GM19099 (cell line): ENCODE data around the gene ROS1.

Experiments
- POLR2A ChIP-seq: IDR thresholded peaks from 3 replicates; pipeline ENCODE4 v1.6.1; 2011; ENCODE audit warnings: low read depth; ENCODE audit not compliant: insufficient read length; ENCODE audit errors: extremely low read depth

The ROS1 gene

GRCh38 chr6:117359581-117359980, 66.2 kb downstream of the ROS1 start:
- TF ChIP-seq POLR2A = no peak

- no peak for TF ChIP-seq POLR2A
Measured at GRCh38 chr6:117354671-117355070, 71.1 kb downstream of the ROS1 start.

DNA sequence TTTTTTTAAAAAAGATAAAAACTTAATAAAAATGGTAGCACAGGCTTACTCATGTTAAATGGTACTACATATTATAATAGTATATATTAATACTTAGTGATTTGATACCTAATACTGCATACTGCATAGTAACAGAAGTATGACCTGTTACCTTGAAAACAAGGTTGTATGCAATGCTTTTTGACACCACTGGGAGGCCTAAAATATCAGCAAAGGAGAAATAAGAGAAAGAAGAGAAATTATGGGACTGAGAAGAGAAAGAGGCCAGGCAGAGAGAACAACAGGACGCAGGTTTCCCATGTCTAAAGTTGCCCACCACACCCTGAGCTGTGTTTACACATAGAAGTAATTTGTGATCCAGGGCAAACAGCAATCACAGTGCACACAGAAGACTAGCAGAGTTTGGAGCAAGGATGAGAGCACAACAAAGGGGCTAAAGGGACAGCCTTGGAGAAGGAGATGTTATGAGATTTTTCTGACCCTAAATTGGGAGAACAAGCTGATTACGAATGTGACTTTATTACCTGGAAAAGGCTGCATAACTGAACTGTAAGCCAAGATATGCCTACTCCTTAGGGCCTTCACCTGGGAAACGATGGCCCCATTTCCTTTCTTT, 73.2 kb downstream of the ROS1 start:
- TF ChIP-seq POLR2A = no peak

DNA sequence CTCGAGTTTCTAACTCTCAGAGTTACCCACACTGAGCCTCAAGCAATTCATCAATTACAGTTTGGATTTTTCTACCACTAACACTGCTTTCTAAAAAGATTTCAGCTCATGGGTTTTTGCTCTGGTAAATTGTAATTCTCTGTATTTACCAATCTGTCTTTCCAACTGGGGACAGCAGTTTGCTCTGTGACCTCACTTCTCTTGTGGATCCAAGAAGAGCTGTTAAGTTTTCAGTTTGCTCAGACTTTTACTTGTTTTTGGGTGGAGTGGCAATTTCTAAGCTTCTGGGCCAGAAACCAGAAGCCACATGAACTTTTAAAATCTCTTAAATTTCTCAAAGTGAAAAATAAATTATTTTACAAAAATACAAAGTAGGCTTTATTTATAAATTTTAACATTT, 74.2 kb downstream of the ROS1 start:
- TF ChIP-seq POLR2A = no peak

- no peak for TF ChIP-seq POLR2A
Measured at GRCh38 chr6:117346142-117346930, 79.4 kb downstream of the ROS1 start.

GRCh38 chr6:117345292-117345610, 80.5 kb downstream of the ROS1 start:
- no peak for TF ChIP-seq POLR2A

DNA sequence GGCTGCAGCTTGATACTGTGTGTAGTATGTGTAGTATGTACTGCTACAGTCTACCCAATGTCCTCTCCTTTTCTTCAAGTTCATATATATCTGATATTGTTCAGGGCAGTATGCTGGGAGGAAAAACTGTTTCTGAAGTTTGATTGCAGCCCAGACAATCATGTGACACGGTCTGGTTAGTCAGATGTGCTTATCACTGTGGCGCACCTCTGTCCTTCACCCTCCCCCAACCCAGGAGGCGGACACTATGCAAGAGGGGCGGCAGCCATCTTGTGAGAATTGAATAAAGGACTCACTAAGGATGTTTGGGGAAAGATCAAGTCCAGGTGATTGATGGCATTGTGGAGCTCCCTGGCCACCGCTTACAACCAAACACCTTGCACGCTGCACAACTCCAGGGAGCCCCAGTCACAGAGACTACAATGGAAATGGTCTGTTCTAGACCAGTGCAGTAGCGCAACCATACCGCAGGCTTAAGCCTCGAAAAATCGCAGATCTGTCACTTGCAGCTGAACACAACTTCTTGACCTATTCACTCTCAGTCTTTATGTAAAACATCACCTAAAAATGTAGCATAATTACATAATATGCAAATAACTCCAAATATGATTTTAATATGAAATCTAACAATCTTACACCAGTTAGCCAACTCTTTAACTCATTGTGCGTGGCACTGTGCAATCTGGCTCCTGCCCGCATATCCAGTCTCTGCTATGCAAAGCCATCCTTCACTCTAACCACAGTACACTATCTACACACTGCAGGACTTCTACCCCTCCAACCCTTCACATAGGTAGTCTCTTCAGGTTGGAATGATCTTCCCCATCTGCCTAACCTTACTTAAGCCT, 81.1 kb downstream of the ROS1 start:
- no peak for TF ChIP-seq POLR2A

DNA sequence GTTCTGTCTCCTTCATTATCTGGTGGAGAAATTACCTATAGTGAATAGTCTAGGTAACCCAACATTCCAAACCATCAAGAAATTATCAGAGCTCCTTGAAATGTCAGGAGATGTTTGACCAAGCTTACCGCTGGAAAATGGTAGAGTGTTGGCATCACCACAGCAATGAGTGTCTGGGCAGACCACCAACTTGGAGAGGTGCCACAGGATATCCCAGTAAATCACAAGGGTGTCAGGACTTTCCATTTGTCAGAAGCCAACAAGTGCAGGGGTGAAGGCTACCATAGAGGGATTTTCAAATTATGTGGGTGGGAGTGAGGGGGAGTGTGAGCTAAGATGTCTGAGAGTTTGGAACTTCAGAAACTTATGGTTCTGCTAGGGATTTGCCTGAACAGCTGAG, 87.2 kb downstream of the ROS1 start:
- no peak for TF ChIP-seq POLR2A

GRCh38 chr6:117329926-117330325, 95.8 kb downstream of the ROS1 start:
- TF ChIP-seq POLR2A = no peak

GRCh38 chr6:117328500-117328899, 97.2 kb downstream of the ROS1 start:
- no peak for TF ChIP-seq POLR2A

DNA sequence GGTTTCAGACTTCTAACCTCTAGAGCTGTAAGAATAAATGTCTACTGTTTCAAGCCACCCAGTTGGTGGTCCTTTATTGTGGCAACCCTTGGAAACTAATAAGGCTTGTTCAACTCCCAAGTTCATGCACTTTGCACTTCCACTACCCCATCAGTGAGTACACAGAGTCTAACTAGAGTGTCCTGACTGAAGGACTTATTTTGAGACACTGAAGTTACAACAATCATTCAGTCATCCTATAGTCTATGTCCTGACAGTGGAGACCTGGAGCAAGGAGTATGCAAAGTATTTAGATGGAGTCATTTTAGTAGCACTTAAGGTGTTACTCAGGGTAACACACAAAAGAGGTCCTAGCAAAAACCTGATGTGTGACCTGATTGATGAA, 97.7 kb downstream of the ROS1 start:
- TF ChIP-seq POLR2A = no peak

- no peak for TF ChIP-seq POLR2A
Measured at GRCh38 chr6:117327149-117328004, 98.4 kb downstream of the ROS1 start.

GRCh38 chr6:117326396-117326795, 99.3 kb downstream of the ROS1 start:
- no peak for TF ChIP-seq POLR2A

DNA sequence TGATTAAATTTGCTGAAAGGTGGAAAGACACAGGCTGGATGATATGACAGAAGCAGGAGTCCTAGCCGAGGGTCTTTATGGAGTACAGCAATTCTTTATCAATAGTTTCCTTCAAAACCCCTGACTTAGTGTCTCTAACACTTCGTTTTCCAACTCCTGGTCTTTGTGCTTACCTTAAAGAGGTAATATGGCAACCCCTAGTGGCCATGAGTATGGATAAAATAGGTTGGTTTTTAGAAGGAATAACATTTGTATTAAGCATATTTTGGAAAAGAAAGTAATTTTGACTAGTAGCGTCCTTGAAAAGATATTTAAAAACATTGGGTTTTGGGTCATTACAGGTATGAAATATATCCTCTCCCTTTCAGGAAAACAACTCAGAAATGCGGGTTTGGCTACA, 108.5 kb downstream of the ROS1 start:
- TF ChIP-seq POLR2A = no peak

GRCh38 chr6:117311726-117312125, 114.0 kb downstream of the ROS1 start:
- no peak for TF ChIP-seq POLR2A
